Stomach (tissue), 9 donors: ENCODE measurements around the gene FAM163B. TPM values are rescaled to one million over a fixed set of nuclear protein-coding genes. Genes with fewer than 3 reads are reported as not detected.

Experiments
- DNase-seq, 2 donors: peaks; one replicate each; pipeline versions ENCODE4 v3.0.0 to v3.0.0-alpha.2; 2013 to 2019
- H3K27ac ChIP-seq, 5 donors: fragments of 200-600 bp in 4 of 5; sonication (generic) in 4 of 5; one replicate each; pipeline ENCODE4 v1.5.1; 2013 to 2019; ENCODE audit warnings: mild to moderate bottlenecking in 1 of 5, moderate library complexity in 1 of 5
- H3K27me3 ChIP-seq, 3 donors: fragments of 200-600 bp; sonication (generic); one replicate each; pipeline ENCODE4 v1.5.1; 2017 to 2019; ENCODE audit warnings: mixed run types in 1 of 3
- H3K36me3 ChIP-seq, 4 donors: fragments of 200-600 bp; sonication (generic); 1 replicate in 3 of 4; 2 replicates in 1 of 4; pipeline ENCODE4 v1.5.1; 2016 to 2019
- H3K4me1 ChIP-seq, 4 donors: fragments of 200-600 bp; sonication (generic); one replicate each; pipeline ENCODE4 v1.5.1; 2016 to 2019
- H3K4me3 ChIP-seq, 4 donors: fragments of 200-600 bp; sonication (generic) in 3 of 4; one replicate each; pipeline ENCODE4 v1.5.1; 2016 to 2019; ENCODE audit warnings: mild to moderate bottlenecking in 1 of 4
- H3K9me3 ChIP-seq, 4 donors: fragments of 200-600 bp; sonication (generic); one replicate each; pipeline ENCODE4 v1.5.1; 2016 to 2019
- EP300 ChIP-seq: sonication (generic); formaldehyde crosslinking; IDR thresholded peaks from one replicate; pipeline ENCODE4 v1.6.1; 2017; ENCODE audit warnings: antibody characterized with exemption
- POLR2A ChIP-seq, 4 donors: fragments of 450-650 bp; IDR thresholded peaks; one replicate each; pipeline ENCODE4 v1.6.1; 2016; ENCODE audit warnings: antibody characterized with exemption in 4 of 4, control low read depth in 2 of 4, mild to moderate bottlenecking in 1 of 4, moderate library complexity in 1 of 4
- POLR2AphosphoS5 ChIP-seq, 3 donors: sonication (generic); formaldehyde crosslinking; IDR thresholded peaks; one replicate each; pipeline ENCODE4 v1.6.1; 2016; ENCODE audit warnings: antibody characterized with exemption in 3 of 3
- WGBS, 5 donors: extraction: QIAGEN DNeasy Blood & Tissue Kit in 3 of 5; methylation state at CpG; one replicate each; pipeline versions ENCODE4 v1.1.5 to v1.1.7; 2013 to 2018; 5-methylcytosine and 5-hydroxymethylcytosine counted together
- intact Hi-C: fragments of 100-400 bp; cut with DNase I; formaldehyde crosslinking; loops from one replicate; pipeline ENCODE4 v1.15.1; 2023; ENCODE audit warnings: low total_unique reads
- polyA plus RNA-seq, 3 donors: library from polyadenylated mRNA; stranded (reverse); fragments of 200-250 nt; gene quantifications; one replicate each; pipeline ENCODE4 v1.2.3, GENCODE V29; 2013
- total RNA-seq, 5 donors: library from RNA; depleted of rRNA; stranded (reverse); fragments of >200 nt; gene quantifications; one replicate each; pipeline versions ENCODE4 v1.1.0 to v1.2.3, GENCODE V29; 2014 to 2016
- TF ChIP-seq, protein P1 (sequence below), 7 experiments: fragments of 450-650 bp in 4 of 7; fragments of 200-600 bp in 3 of 7; sonication (generic) in 3 of 7; IDR thresholded peaks; one replicate each; pipeline ENCODE4 v1.5.1; 2016 to 2019; ENCODE audit warnings: antibody characterized with exemption in 7 of 7, control low read depth in 2 of 7, mild to moderate bottlenecking in 1 of 7
- donor health status: healthy with polysubstance abuse.
- donor health status: Bipolar disorder and iron deficiency.
- donor health status: healthy.

Gene FAM163B
- total and polyA plus RNA-seq, 8 donors: not detected

DNA sequence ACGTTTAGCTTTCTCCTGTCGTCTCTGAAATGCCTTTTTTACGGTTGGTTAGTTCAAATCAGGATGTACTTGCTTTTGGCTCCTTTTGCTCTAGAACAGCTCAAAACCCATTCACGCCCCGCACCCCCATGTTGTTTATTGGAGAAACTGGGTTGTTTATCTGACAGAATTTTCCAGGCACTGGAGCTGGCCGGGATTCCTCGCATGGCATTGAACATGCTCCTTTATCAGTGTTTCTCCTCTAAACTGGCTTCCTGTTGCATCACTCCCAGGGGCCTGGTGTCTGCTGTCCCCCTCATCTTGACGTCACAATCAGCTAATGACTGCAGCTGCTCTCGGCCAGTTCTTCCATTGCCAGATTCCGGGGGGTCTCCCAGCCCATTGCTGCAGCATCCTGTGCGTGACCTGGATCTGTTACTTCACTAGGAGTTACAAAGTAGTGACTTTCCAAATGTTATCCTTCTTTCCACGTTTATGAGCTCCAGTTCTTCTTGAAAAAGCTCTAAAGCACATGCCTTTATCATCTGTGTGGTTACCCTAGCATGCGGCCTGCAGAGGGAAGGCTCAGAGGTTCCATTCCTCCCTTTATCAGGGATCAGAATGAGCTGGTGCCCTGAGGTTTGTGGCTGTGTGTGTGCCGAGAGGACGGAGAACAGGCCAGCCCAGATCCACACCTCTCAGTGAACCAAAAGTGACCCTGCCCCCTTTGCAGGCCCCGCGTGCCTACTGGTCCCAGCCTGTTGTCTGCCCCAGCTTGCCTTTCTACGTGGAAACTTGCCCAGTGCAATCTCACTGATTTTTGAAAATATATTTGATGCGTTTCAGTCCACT, 27.5 kb downstream of the FAM163B start:
- no peak overlapping the region for H3K27ac ChIP-seq
- no peaks in the 10 kb centered on the region for H3K9me3 ChIP-seq
- H3K36me3 ChIP-seq: no peaks in the 10 kb centered on the region
- H3K4me3 ChIP-seq: no peak overlapping the region
- 65 to 73% (median 69%) methylated on average over 19 of the region's 19 CpGs for WGBS, 5 donors
- peaks cover 11 to 24% (median 19%) of the 10 kb centered on the region in 4 donors for H3K4me1 ChIP-seq
- intact Hi-C loops: no loop called here
- TF ChIP-seq POLR2AphosphoS5 (IDR thresholded peaks at IDR 0.05): no peak
- no peak for TF ChIP-seq EP300
- TF ChIP-seq, protein P1, sequence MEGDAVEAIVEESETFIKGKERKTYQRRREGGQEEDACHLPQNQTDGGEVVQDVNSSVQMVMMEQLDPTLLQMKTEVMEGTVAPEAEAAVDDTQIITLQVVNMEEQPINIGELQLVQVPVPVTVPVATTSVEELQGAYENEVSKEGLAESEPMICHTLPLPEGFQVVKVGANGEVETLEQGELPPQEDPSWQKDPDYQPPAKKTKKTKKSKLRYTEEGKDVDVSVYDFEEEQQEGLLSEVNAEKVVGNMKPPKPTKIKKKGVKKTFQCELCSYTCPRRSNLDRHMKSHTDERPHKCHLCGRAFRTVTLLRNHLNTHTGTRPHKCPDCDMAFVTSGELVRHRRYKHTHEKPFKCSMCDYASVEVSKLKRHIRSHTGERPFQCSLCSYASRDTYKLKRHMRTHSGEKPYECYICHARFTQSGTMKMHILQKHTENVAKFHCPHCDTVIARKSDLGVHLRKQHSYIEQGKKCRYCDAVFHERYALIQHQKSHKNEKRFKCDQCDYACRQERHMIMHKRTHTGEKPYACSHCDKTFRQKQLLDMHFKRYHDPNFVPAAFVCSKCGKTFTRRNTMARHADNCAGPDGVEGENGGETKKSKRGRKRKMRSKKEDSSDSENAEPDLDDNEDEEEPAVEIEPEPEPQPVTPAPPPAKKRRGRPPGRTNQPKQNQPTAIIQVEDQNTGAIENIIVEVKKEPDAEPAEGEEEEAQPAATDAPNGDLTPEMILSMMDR (IDR thresholded peaks at IDR 0.05): no peak
- TF ChIP-seq POLR2A (IDR thresholded peaks at IDR 0.05): no peak
- H3K27me3 ChIP-seq: peaks cover 0 to 86% (median 41%) of the 10 kb centered on the region in 3 donors
- no peak for DNase-seq

DNA sequence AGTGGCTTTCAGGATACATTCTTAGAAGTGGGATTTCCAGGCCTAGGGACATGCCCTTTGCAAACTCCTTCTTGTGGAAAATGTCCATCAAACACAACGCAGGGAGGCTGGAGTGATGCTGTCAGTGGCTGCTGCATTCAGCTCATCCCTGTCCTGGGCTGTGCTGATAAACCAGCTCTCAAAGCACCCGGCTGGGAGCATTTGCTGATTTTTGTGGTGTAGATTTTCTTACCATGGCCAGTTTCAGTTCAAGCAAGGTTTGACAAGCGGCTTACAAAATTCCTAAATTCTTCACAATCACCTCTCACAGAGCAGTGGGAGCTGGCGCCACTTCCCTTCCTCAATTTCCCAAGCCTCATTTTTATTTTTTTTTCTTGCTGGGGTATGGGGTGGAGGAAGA, 28.2 kb downstream of the FAM163B start:
- 69 to 75% (median 75%) methylated on average over 4 of the region's 4 CpGs for WGBS, 5 donors
- H3K27me3 ChIP-seq: peaks cover 0 to 84% (median 34%) of the 10 kb centered on the region in 3 donors
- DNase-seq: no peak
- no peak for TF ChIP-seq POLR2A (IDR thresholded peaks at IDR 0.05)
- TF ChIP-seq, protein P1 (IDR thresholded peaks at IDR 0.05): no peak
- TF ChIP-seq POLR2AphosphoS5 (IDR thresholded peaks at IDR 0.05): no peak
- TF ChIP-seq EP300: no peak
- H3K4me3 ChIP-seq: no peak overlapping the region
- intact Hi-C loops: no loop called here
- H3K36me3 ChIP-seq: no peaks in the 10 kb centered on the region
- H3K9me3 ChIP-seq: no peaks in the 10 kb centered on the region
- H3K27ac ChIP-seq: no peak overlapping the region
- H3K4me1 ChIP-seq: peaks cover 11 to 21% (median 18%) of the 10 kb centered on the region in 4 donors

DNA sequence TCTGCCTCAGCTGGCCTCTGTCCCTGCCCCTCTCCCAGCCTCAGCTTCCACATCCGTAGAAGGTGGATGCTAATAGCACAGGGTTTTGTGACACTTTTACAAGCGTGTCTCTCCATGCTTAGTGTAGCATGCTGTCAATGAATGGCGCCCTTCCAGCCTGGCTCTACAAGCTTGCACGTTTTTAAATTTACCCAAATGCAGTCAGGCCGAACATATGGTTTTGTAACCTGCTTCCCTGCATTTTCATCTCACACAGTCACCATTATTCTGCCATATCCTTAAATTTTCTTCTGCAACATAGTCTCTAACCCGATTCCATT, 28.8 kb downstream of the FAM163B start:
- H3K27ac ChIP-seq: no peak overlapping the region
- intact Hi-C loops: no loop called here
- no peaks in the 10 kb centered on the region for H3K36me3 ChIP-seq
- peaks cover 11 to 15% (median 13%) of the 10 kb centered on the region in 4 donors for H3K4me1 ChIP-seq
- no peak for DNase-seq
- H3K27me3 ChIP-seq: peaks cover 0 to 84% (median 28%) of the 10 kb centered on the region in 3 donors
- H3K9me3 ChIP-seq: no peaks in the 10 kb centered on the region
- no peak for TF ChIP-seq POLR2AphosphoS5 (IDR thresholded peaks at IDR 0.05)
- TF ChIP-seq, protein P1 (IDR thresholded peaks at IDR 0.05): no peak
- no peak for TF ChIP-seq POLR2A (IDR thresholded peaks at IDR 0.05)
- TF ChIP-seq EP300: no peak
- 68 to 81% (median 69%) methylated on average over 6 of the region's 6 CpGs for WGBS, 5 donors
- no peak overlapping the region for H3K4me3 ChIP-seq

DNA sequence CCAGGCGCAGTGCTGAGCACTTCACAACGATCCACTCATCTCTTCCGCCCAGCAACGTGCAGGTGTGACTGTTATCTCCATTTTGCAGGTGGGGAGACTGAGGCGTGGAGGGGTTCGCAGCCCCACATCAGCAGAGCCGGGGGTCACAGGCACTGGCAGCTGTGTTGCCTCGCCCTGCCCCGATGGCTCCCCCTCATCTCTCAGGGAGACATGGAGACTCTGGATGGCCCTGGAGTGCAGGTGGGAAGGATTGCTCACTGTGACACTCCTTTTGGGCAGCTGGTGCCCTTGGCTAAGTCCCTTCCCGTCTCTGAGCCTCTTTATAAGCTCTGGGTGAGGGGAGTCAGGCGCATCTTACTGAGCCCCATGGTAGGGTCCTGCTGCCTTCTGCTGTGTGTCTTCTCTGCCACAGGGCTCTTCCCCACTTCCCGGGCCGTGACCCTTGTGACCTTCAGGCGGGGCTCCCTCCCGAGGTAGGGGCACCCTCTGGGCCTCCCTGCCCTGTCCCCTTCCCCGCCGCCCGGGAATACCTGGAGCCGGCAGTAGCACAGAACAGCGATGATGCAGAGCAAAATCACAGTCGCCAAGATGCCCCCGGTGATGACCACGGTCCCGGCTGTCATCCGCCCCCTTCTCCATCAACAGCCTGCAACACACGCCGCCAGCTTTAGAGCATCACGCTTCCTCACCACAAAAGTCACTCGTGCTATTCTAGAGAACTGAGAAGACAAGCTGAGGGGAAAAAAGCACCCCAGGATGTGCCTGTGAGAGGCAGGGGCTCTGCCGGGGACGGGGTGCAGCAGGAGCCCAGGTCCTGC, 29.4 kb downstream of the FAM163B start:
- Histone ChIP-seq H3K27me3 (peaks cover 0 to 80% (median 22%) of the 10 kb centered on the region in 3 donors), H3K4me1 (peaks cover 6 to 10% (median 8%) of the 10 kb centered on the region in 4 donors), H3K36me3 (no peaks in the 10 kb centered on the region), H3K4me3 (no peak overlapping the region), H3K27ac (no peak overlapping the region), H3K9me3 (no peaks in the 10 kb centered on the region)
- DNase-seq: no peak
- WGBS, 5 donors: 73 to 84% (median 75%) methylated on average over 24 to 31 of the region's 31 CpGs
- intact Hi-C loops: no loop called here
- TF ChIP-seq POLR2A (IDR thresholded peaks at IDR 0.05) (no peak), POLR2AphosphoS5 (IDR thresholded peaks at IDR 0.05) (no peak)
- TF ChIP-seq, protein P1 (IDR thresholded peaks at IDR 0.05): no peak
